Naive B cell (primary cell): ENCODE data around the gene TIAM1. TPM values are rescaled to one million over a fixed set of nuclear protein-coding genes. Genes with fewer than 3 reads are reported as not detected.

Experiments
- ATAC-seq, 2 donors: fragments of 150-1000 bp; cut with Tn5 transposase; 2 replicates each; pipeline ENCODE4 v1.10.0; 2021; ENCODE audit warnings: low read depth in 2 of 2, mild to moderate bottlenecking in 2 of 2, moderate library complexity in 2 of 2
- DNase-seq: peaks from one replicate; pipeline ENCODE4 v3.0.0; 2022
- H3K27ac Mint-ChIP-seq, 6 donors: one replicate each; pipeline ENCODE4 v1.8.0; 2020 to 2022; ENCODE audit warnings: mild to moderate bottlenecking in 6 of 6, mixed read lengths in 6 of 6, moderate library complexity in 5 of 6, inconsistent platforms in 2 of 6
- H3K27me3 Mint-ChIP-seq, 3 donors: one replicate each; pipeline ENCODE4 v1.8.0; 2021 to 2022; ENCODE audit warnings: mixed read lengths in 3 of 3, mild to moderate bottlenecking in 1 of 3
- H3K36me3 Mint-ChIP-seq, 2 donors: one replicate each; pipeline ENCODE4 v1.8.0; 2020 to 2022; ENCODE audit warnings: mixed read lengths in 2 of 2, inconsistent platforms in 1 of 2, mild to moderate bottlenecking in 1 of 2
- H3K4me1 Mint-ChIP-seq, 3 donors: one replicate each; pipeline ENCODE4 v1.8.0; 2020 to 2022; ENCODE audit warnings: mixed read lengths in 3 of 3, inconsistent platforms in 1 of 3, mild to moderate bottlenecking in 1 of 3, moderate library complexity in 1 of 3
- H3K4me3 Mint-ChIP-seq, 8 donors: one replicate each; pipeline ENCODE4 v1.8.0; 2020 to 2022; ENCODE audit warnings: mild to moderate bottlenecking in 8 of 8, mixed read lengths in 8 of 8, moderate library complexity in 8 of 8, inconsistent platforms in 2 of 8
- H3K9me3 Mint-ChIP-seq, 7 donors: one replicate each; pipeline ENCODE4 v1.8.0; 2020 to 2022; ENCODE audit warnings: mixed read lengths in 7 of 7, mild to moderate bottlenecking in 5 of 7, inconsistent platforms in 2 of 7, moderate library complexity in 1 of 7
- polyA plus RNA-seq, 6 donors: library from polyadenylated mRNA; unstranded; fragments of 300-500 nt; fragmentation: Illumina TruSeq; gene quantifications; one replicate each; pipeline ENCODE4 v1.2.3, GENCODE V29; 2021; ENCODE audit warnings: low read depth in 6 of 6

Gene TIAM1
- polyA plus RNA-seq, 6 donors from 2014 or later: 0.05 to 0.31 (median 0.11) TPM; not detected in 2

DNA sequence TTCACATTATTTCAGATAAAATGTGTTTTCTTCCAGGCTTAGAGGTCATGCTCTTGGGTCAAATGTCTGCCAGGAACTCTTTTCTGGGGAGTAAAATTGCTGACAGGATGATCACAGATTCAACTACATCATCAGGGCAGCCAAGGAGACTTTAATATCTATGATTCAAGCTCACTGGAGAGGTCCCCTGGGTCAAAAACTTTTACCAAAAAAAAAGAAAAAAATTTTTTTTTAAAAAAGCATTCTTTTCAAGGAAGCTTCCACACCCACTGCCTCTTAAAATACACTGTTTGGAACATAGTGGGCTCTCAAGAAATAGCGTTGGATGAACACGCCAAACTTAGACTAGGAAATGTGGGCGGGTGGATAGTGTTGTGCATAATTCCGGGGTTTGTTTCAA lies 81.3 kb downstream of the TIAM1 start:
- Mint-ChIP-seq H3K36me3 (no peaks in the 10 kb centered on the region), H3K27ac (no peak overlapping the region), H3K4me1 (peaks cover 5 to 7% (median 7%) of the 10 kb centered on the region in 3 donors), H3K9me3 (peaks cover 0 to 3% (median 0%) of the 10 kb centered on the region in 7 donors), H3K4me3 (no peak overlapping the region), H3K27me3 (peaks cover 7 to 21% (median 17%) of the 10 kb centered on the region in 3 donors)
- ATAC-seq (no peak), DNase-seq (no peak)

GRCh38 chr21:31261759-31262158 lies 82.3 kb downstream of the TIAM1 start:
- Mint-ChIP-seq H3K4me1 (peaks cover 5 to 7% (median 7%) of the 10 kb centered on the region in 3 donors), H3K27me3 (peaks cover 7 to 20% (median 17%) of the 10 kb centered on the region in 3 donors), H3K27ac (peak overlapping the region in 1 of 6 donors; percentile 3), H3K36me3 (no peaks in the 10 kb centered on the region), H3K9me3 (peaks cover 0 to 3% (median 0%) of the 10 kb centered on the region in 7 donors), H3K4me3 (no peak overlapping the region)
- ATAC-seq (no peak), DNase-seq (no peak)

DNA sequence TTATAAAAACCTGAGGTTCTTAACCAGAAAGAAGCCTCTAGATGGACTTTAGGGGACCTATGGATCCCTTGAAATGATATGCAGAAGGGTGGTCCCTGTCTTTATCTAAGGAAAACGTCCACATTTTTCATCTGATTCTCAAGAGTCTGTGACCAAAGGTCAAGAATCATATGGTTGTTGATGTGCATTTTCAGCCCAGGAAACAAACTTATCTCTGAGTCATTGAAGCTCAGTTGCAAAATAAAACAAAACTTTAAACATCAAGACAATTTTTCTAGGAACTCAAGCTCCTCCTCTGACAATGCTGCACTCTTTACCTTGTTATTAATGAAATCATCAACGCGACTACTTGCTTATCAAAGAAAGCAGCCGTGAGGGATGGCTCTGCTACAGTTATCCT lies 83.3 kb downstream of the TIAM1 start:
- H3K4me3 Mint-ChIP-seq: no peak overlapping the region
- peaks cover 4 to 7% (median 5%) of the 10 kb centered on the region in 3 donors for H3K4me1 Mint-ChIP-seq
- H3K36me3 Mint-ChIP-seq: no peaks in the 10 kb centered on the region
- peaks cover 4 to 10% (median 7%) of the 10 kb centered on the region in 3 donors for H3K27me3 Mint-ChIP-seq
- H3K27ac Mint-ChIP-seq: no peak overlapping the region
- no peak for ATAC-seq
- H3K9me3 Mint-ChIP-seq: peaks cover 0 to 3% (median 0%) of the 10 kb centered on the region in 7 donors
- DNase-seq: no peak

DNA sequence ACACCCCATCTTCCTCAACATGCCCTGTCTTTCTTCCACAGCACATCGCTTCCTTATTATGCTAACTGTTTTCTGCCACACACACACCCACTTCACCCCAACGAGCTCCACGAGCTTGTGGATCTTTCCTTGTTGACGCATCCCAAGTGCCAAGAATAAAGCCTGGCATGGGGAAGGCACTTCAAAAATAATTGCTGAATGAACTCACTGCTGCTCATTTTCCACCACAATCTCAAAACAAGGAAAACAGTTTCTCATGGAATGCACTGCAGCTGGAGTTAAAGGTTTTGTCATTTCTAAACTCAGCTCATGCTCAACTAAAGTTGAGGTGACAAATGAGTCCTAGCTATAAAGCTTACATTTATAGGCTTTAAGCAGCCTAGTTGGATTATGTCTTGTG lies 86.0 kb downstream of the TIAM1 start:
- no peak for DNase-seq
- no peaks in the 10 kb centered on the region for H3K4me1 Mint-ChIP-seq
- no peaks in the 10 kb centered on the region for H3K36me3 Mint-ChIP-seq
- H3K27ac Mint-ChIP-seq: no peak overlapping the region
- H3K4me3 Mint-ChIP-seq: peak overlapping the region in 1 of 8 donors; percentile 25
- no peaks in the 10 kb centered on the region for H3K27me3 Mint-ChIP-seq
- ATAC-seq: no peak
- H3K9me3 Mint-ChIP-seq: peaks cover 0 to 2% (median 0%) of the 10 kb centered on the region in 7 donors

- H3K4me1 Mint-ChIP-seq: no peaks in the 10 kb centered on the region
- no peaks in the 10 kb centered on the region for H3K27me3 Mint-ChIP-seq
- ATAC-seq (no peak), DNase-seq (no peak)
- no peak overlapping the region for H3K27ac Mint-ChIP-seq
- peaks cover 0 to 2% (median 0%) of the 10 kb centered on the region in 7 donors for H3K9me3 Mint-ChIP-seq
- no peak overlapping the region for H3K4me3 Mint-ChIP-seq
- no peaks in the 10 kb centered on the region for H3K36me3 Mint-ChIP-seq
These were observed 86.8 kb downstream of the TIAM1 start for GRCh38 chr21:31257265-31257664.

DNA sequence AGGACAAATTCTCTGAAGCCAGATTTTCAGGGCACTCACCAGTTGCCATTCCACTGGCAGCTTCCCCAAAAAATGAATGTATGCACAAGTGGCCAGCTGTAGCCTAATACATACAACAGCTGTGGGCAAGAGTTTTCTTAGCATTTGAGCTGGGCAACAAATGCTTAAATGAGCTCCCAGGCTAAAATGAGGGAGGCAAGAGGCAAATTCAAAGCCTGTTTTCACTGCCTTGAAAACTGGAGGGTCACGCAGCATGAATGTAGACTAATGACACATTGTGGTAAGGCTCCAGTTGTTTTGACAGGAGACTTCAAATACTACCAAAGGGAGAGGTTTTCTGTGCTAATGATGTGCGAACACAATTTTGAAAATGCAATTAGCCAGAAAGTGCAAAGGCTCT lies 88.2 kb downstream of the TIAM1 start:
- no peak for DNase-seq
- H3K4me3 Mint-ChIP-seq: no peak overlapping the region
- no peak for ATAC-seq
- no peaks in the 10 kb centered on the region for H3K36me3 Mint-ChIP-seq
- H3K9me3 Mint-ChIP-seq: peaks cover 0 to 2% (median 0%) of the 10 kb centered on the region in 7 donors
- no peaks in the 10 kb centered on the region for H3K27me3 Mint-ChIP-seq
- H3K4me1 Mint-ChIP-seq: no peaks in the 10 kb centered on the region
- no peak overlapping the region for H3K27ac Mint-ChIP-seq

DNA sequence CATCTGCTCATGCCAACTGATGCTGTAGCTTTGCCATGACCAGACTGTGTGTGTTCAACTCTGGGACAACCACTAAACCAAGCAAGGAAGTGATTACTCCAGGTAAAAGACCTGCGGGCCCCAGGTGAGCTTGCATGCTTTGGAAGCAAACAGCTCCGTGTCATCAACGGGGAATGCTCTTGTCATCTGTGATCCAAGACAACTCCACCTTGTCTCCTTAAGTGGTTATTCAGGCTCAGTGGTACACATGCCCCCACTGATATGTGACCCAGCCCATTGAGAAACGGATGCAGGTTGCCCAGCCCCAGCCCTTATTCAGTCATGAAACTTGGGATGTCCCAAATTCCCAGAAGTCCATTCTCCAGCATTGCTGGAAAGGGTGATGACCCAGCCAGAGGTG lies 89.0 kb downstream of the TIAM1 start:
- Mint-ChIP-seq H3K36me3 (no peaks in the 10 kb centered on the region), H3K27ac (no peak overlapping the region), H3K9me3 (peaks cover 0 to 2% (median 0%) of the 10 kb centered on the region in 7 donors), H3K4me3 (no peak overlapping the region), H3K4me1 (no peaks in the 10 kb centered on the region), H3K27me3 (no peaks in the 10 kb centered on the region)
- no peak for DNase-seq
- ATAC-seq: no peak

DNA sequence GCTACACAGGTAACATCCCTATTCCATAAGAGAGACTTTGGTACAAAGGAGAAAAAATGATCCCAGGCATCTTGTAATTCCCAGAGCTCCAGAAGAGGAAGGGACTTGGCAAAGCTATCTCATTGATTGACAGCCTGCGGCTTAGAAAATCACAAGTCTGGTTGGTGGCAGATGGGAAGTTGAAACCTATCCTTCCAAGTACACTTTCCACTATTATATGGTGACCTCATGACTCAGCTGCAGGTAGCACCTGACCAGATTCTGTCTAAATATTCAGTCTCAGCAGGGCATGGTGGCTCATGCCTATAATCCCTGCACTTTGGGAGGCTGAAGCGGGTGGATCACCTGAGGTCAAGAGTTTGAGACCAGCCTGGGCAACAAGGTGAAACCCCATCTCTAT lies 89.9 kb downstream of the TIAM1 start:
- Mint-ChIP-seq H3K4me3 (no peak overlapping the region), H3K27ac (no peak overlapping the region), H3K9me3 (peaks cover 0 to 2% (median 0%) of the 10 kb centered on the region in 7 donors), H3K36me3 (no peaks in the 10 kb centered on the region), H3K4me1 (no peaks in the 10 kb centered on the region), H3K27me3 (no peaks in the 10 kb centered on the region)
- no peak for ATAC-seq
- no peak for DNase-seq

DNA sequence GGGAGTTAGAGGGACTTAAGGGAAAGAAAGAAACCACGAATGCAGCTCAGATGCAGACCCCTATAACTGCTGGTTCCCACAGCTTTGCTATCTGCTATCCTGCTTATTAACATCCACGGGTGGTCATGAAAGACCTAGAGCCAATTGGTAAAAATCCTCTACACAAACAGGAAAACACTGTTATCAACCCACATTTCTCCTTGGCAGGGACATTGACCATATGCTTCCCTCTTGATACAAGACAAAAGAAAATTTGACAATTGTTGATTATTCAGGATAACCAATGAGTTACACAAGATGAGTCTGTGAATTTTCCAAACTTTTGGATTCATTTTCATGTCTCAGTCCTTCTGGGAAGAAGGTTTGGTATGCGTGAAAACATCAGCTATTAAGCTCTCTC lies 90.4 kb downstream of the TIAM1 start:
- Mint-ChIP-seq H3K36me3 (no peaks in the 10 kb centered on the region), H3K4me1 (no peaks in the 10 kb centered on the region), H3K27ac (no peak overlapping the region), H3K4me3 (no peak overlapping the region), H3K27me3 (no peaks in the 10 kb centered on the region), H3K9me3 (peaks cover 0 to 2% (median 0%) of the 10 kb centered on the region in 7 donors)
- no peak for DNase-seq
- ATAC-seq: no peak

GRCh38 chr21:31252611-31253010 lies 91.5 kb downstream of the TIAM1 start:
- H3K36me3 Mint-ChIP-seq: no peaks in the 10 kb centered on the region
- ATAC-seq: no peak
- DNase-seq: no peak
- no peak overlapping the region for H3K27ac Mint-ChIP-seq
- H3K9me3 Mint-ChIP-seq: peaks cover 0 to 2% (median 0%) of the 10 kb centered on the region in 7 donors
- H3K4me3 Mint-ChIP-seq: no peak overlapping the region
- no peaks in the 10 kb centered on the region for H3K4me1 Mint-ChIP-seq
- no peaks in the 10 kb centered on the region for H3K27me3 Mint-ChIP-seq

DNA sequence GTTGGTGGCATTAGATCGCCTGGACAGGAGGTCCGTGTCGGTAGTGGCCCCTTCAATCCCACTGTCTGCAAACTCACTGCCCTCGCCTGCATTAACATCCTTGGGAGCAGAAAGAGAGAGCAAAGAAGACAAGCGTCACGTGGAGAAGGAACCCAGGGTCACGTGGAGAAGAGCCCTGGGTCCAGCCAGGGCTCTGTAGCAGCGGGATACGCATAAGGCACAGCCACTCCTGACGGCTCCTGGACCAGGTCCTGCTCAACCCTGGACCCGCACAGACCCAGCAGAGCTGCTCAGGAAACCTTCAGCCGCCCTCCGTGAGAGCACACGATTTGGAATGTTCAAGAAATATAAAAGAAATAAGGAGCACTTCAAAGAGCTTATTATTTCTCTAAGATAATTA lies 92.0 kb downstream of the TIAM1 start:
- Mint-ChIP-seq H3K9me3 (peaks cover 0 to 2% (median 0%) of the 10 kb centered on the region in 7 donors), H3K4me3 (no peak overlapping the region), H3K27ac (no peak overlapping the region), H3K4me1 (no peaks in the 10 kb centered on the region), H3K36me3 (no peaks in the 10 kb centered on the region), H3K27me3 (no peaks in the 10 kb centered on the region)
- DNase-seq (no peak), ATAC-seq (no peak)

- DNase-seq: no peak
- Mint-ChIP-seq H3K9me3 (peaks cover 0 to 2% (median 0%) of the 10 kb centered on the region in 7 donors), H3K4me3 (no peak overlapping the region), H3K36me3 (no peaks in the 10 kb centered on the region), H3K27ac (no peak overlapping the region), H3K27me3 (no peaks in the 10 kb centered on the region), H3K4me1 (no peaks in the 10 kb centered on the region)
- ATAC-seq: no peak
These were observed 92.4 kb downstream of the TIAM1 start for GRCh38 chr21:31251686-31252085.

GRCh38 chr21:31248598-31248997 lies 95.5 kb downstream of the TIAM1 start:
- DNase-seq: no peak
- Mint-ChIP-seq H3K27ac (no peak overlapping the region), H3K4me1 (no peaks in the 10 kb centered on the region), H3K4me3 (no peak overlapping the region), H3K36me3 (peaks cover 0 to 8% of the 10 kb centered on the region in 2 donors), H3K27me3 (no peaks in the 10 kb centered on the region), H3K9me3 (peaks cover 0 to 11% (median 8%) of the 10 kb centered on the region in 7 donors)
- no peak for ATAC-seq

DNA sequence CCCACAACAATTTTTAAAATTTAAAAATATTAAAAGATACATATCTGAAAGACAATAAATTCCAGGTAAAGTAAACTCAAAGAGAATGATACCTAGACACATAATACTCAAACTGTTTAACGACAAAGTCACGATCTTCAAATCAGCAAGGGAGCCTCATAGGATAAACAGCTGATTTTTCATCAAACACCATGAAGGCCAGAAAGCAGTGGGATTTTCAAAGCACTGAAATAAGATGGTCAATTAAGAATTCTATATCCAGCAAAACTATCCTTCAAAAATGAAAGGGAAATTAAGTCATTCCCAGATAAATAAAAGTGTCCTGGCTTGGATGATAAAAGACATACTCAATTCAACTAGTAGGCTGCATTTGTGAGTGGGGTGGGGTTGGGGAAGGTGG lies 100.5 kb downstream of the TIAM1 start:
- H3K9me3 Mint-ChIP-seq: peaks cover 8 to 54% (median 37%) of the 10 kb centered on the region in 7 donors
- DNase-seq (no peak), ATAC-seq (no peak)
- H3K4me3 Mint-ChIP-seq: no peak overlapping the region
- no peak overlapping the region for H3K27ac Mint-ChIP-seq
- H3K27me3 Mint-ChIP-seq: no peaks in the 10 kb centered on the region
- H3K36me3 Mint-ChIP-seq: peaks cover 8 to 14% of the 10 kb centered on the region in 2 donors
- no peaks in the 10 kb centered on the region for H3K4me1 Mint-ChIP-seq

DNA sequence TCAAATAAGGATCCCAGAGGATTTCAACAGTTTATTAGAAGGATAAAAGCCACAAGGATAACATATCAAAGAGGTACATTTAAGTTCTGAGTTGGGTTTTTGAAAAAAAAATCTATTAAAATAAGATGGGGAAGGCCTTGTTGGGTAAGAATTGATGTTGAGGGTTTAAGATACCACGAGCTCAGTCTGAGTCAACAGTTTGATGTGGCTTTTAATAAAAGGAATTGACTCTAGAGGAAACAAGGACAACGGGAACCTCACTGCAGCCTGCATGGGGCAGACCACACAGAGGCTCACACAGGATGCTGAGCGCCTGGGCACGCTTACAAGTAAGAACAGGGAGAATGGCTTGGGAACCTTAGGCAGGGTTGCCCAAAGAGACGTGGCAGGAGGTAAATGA lies 107.5 kb downstream of the TIAM1 start:
- peaks cover 0 to 14% of the 10 kb centered on the region in 2 donors for H3K36me3 Mint-ChIP-seq

More for the DNA sequence above, 107.5 kb downstream of the TIAM1 start:
- no peaks in the 10 kb centered on the region for H3K27me3 Mint-ChIP-seq
- H3K4me3 Mint-ChIP-seq: no peak overlapping the region
- ATAC-seq (no peak), DNase-seq (no peak)
- peaks cover 10 to 31% (median 16%) of the 10 kb centered on the region in 7 donors for H3K9me3 Mint-ChIP-seq
- no peak overlapping the region for H3K27ac Mint-ChIP-seq
- no peaks in the 10 kb centered on the region for H3K4me1 Mint-ChIP-seq
